Measurements from ENCODE around the gene GPR158.

Gene GPR158

GRCh38 chr10:25398680-25399079 lies 223.9 kb downstream of the GPR158 start:
- no peak for DNase-seq (ENCODE audit: low read depth in 3 of 3)

GRCh38 chr10:25405871-25406270 lies 231.1 kb downstream of the GPR158 start:
- no peak for DNase-seq (ENCODE audit: low read depth in 3 of 3)

GRCh38 chr10:25417611-25418010 lies 242.8 kb downstream of the GPR158 start:
- no peak for DNase-seq (ENCODE audit: low read depth in 3 of 3)

GRCh38 chr10:25425776-25426175 lies 251.0 kb downstream of the GPR158 start:
- DNase-seq (ENCODE audit: low read depth in 3 of 3) = no peak

- no peak for DNase-seq (ENCODE audit: low read depth in 3 of 3)
These were observed 261.6 kb downstream of the GPR158 start for GRCh38 chr10:25436431-25436830.

GRCh38 chr10:25441270-25441669 lies 266.5 kb downstream of the GPR158 start:
- no peak for DNase-seq (ENCODE audit: low read depth in 3 of 3)

- DNase-seq (ENCODE audit: low read depth in 3 of 3) = no peak
These were observed 269.5 kb downstream of the GPR158 start for GRCh38 chr10:25444266-25444665.

- DNase-seq (ENCODE audit: low read depth in 3 of 3) = no peak
These were observed 276.6 kb downstream of the GPR158 start for GRCh38 chr10:25451401-25451800.

- no peak for DNase-seq (ENCODE audit: low read depth in 3 of 3)
These were observed 278.8 kb downstream of the GPR158 start for GRCh38 chr10:25453619-25454018.

- DNase-seq (ENCODE audit: low read depth in 3 of 3) = no peak
These were observed 281.3 kb downstream of the GPR158 start for GRCh38 chr10:25455980-25456567.

- no peak for DNase-seq (ENCODE audit: low read depth in 3 of 3)
These were observed 282.8 kb downstream of the GPR158 start for GRCh38 chr10:25457552-25457951.

GRCh38 chr10:25465582-25466372 lies 291.0 kb downstream of the GPR158 start:
- DNase-seq (ENCODE audit: low read depth in 3 of 3) = no peak

GRCh38 chr10:25467881-25468280 lies 293.1 kb downstream of the GPR158 start:
- no peak for DNase-seq (ENCODE audit: low read depth in 3 of 3)

- no peak for DNase-seq (ENCODE audit: low read depth in 3 of 3)
These were observed 306.7 kb downstream of the GPR158 start for GRCh38 chr10:25481467-25481866.

GRCh38 chr10:25483999-25484398 lies 309.2 kb downstream of the GPR158 start:
- no peak for DNase-seq (ENCODE audit: low read depth in 3 of 3)

- no peak for DNase-seq (ENCODE audit: low read depth in 3 of 3)
These were observed 312.5 kb downstream of the GPR158 start for GRCh38 chr10:25487266-25487665.

GRCh38 chr10:25492040-25492439 lies 317.2 kb downstream of the GPR158 start:
- DNase-seq (ENCODE audit: low read depth in 3 of 3) = no peak

- DNase-seq (ENCODE audit: low read depth in 3 of 3) = no peak
These were observed 317.9 kb downstream of the GPR158 start for GRCh38 chr10:25492680-25493079.

- DNase-seq (ENCODE audit: low read depth in 3 of 3) = no peak
These were observed 318.5 kb downstream of the GPR158 start for GRCh38 chr10:25493122-25493893.

- DNase-seq (ENCODE audit: low read depth in 3 of 3) = no peak
These were observed 322.4 kb downstream of the GPR158 start for GRCh38 chr10:25497246-25497645.

GRCh38 chr10:25498645-25499044 lies 323.8 kb downstream of the GPR158 start:
- no peak for DNase-seq (ENCODE audit: low read depth in 3 of 3)

GRCh38 chr10:25501912-25502311 lies 327.1 kb downstream of the GPR158 start:
- DNase-seq (ENCODE audit: low read depth in 3 of 3) = no peak

GRCh38 chr10:25502453-25502852 lies 327.7 kb downstream of the GPR158 start:
- DNase-seq (ENCODE audit: low read depth in 3 of 3) = no peak
